HepG2 (cell line): ENCODE measurements around the gene SLC16A3. TPM values are rescaled to one million over a fixed set of nuclear protein-coding genes. Genes with fewer than 3 reads are reported as not detected.
A peak's percentile ranks its signal among the peaks of the same experiment; 100 is the strongest.

Experiments used
- AKAP8 ChIP-seq: sonication (generic); formaldehyde crosslinking; IDR thresholded peaks from 2 replicates; pipeline ENCODE4 v1.5.1; 2020; ENCODE audit warnings: mild to moderate bottlenecking, missing genetic modification reagents
- ATF5 ChIP-seq: sonication (generic); formaldehyde crosslinking; IDR thresholded peaks from 2 replicates; pipeline ENCODE4 v1.4.0; 2020; ENCODE audit warnings: mild to moderate bottlenecking, low read depth, missing genetic modification reagents
- CTCF ChIP-seq: sonication (generic); formaldehyde crosslinking; IDR thresholded peaks from 2 replicates; pipeline ENCODE4 v1.5.0; 2020; ENCODE audit warnings: mild to moderate bottlenecking, missing genetic modification reagents, moderate library complexity
- FOXA1 ChIP-seq, 2 experiments: fragments of 450-650 bp in 1 of 2; sonication (generic) in 1 of 2; formaldehyde crosslinking in 1 of 2; IDR thresholded peaks; 2 replicates each; pipeline versions ENCODE4 v1.4.0 to v1.6.1; 2016 to 2020; ENCODE audit warnings: missing genetic modification reagents in 1 of 2
- GZF1 ChIP-seq: sonication (generic); formaldehyde crosslinking; IDR thresholded peaks from 2 replicates; pipeline ENCODE4 v1.5.1; 2020; ENCODE audit warnings: mild to moderate bottlenecking, missing genetic modification reagents
- PRMT3 ChIP-seq: sonication (generic); formaldehyde crosslinking; IDR thresholded peaks from 2 replicates; pipeline ENCODE4 v1.8.1; 2022; ENCODE audit warnings: low read depth, mild to moderate bottlenecking, moderate library complexity, missing genetic modification reagents, borderline replicate concordance
- SMARCE1 ChIP-seq: fragments of 450-650 bp; IDR thresholded peaks from 2 replicates; pipeline ENCODE4 v1.6.1; 2017; ENCODE audit warnings: borderline replicate concordance
- SP1 ChIP-seq, 2 experiments: fragments of 450-650 bp in 1 of 2; sonication (generic) in 1 of 2; formaldehyde crosslinking in 1 of 2; IDR thresholded peaks; 2 replicates each; pipeline versions ENCODE4 v1.4.0 to v1.6.1; 2016 to 2020; ENCODE audit warnings: missing genetic modification reagents in 1 of 2
- TCF12 ChIP-seq, 2 experiments: fragments of 450-650 bp in 1 of 2; sonication (generic) in 1 of 2; formaldehyde crosslinking in 1 of 2; IDR thresholded peaks; 2 replicates each; pipeline versions ENCODE4 v1.6.1 to v1.8.0; 2017 to 2022; ENCODE audit warnings: antibody characterized with exemption in 1 of 2, mild to moderate bottlenecking in 1 of 2, missing genetic modification reagents in 1 of 2, moderate library complexity in 1 of 2
- TCF7L2 ChIP-seq: IDR thresholded peaks from 2 replicates; pipeline ENCODE4 v1.6.1; 2011; ENCODE audit warnings: mild to moderate bottlenecking, low read depth, low read length, moderate library complexity
- TERF1 ChIP-seq: sonication (generic); formaldehyde crosslinking; IDR thresholded peaks from 2 replicates; pipeline ENCODE4 v1.8.0; 2022; ENCODE audit warnings: mild to moderate bottlenecking, missing genetic modification reagents, moderate library complexity
- THAP9 ChIP-seq: sonication (generic); formaldehyde crosslinking; IDR thresholded peaks from 2 replicates; pipeline ENCODE4; 2020; ENCODE audit warnings: missing genetic modification reagents, mild to moderate bottlenecking, borderline replicate concordance
- TOPORS ChIP-seq: sonication (generic); formaldehyde crosslinking; IDR thresholded peaks from 2 replicates; pipeline ENCODE4 v1.8.0; 2023; ENCODE audit warnings: mild to moderate bottlenecking, missing genetic modification reagents
- ZC3H4 ChIP-seq: sonication (generic); formaldehyde crosslinking; IDR thresholded peaks from 2 replicates; pipeline ENCODE4 v1.4.0; 2020; ENCODE audit warnings: missing genetic modification reagents, borderline replicate concordance
- ZNF260 ChIP-seq: sonication (generic); formaldehyde crosslinking; IDR thresholded peaks from 2 replicates; pipeline ENCODE4 v1.4.0; 2020; ENCODE audit warnings: missing genetic modification reagents, low read depth, mild to moderate bottlenecking, borderline replicate concordance
- ZNF263 ChIP-seq: sonication (generic); formaldehyde crosslinking; IDR thresholded peaks from 2 replicates; pipeline ENCODE4 v1.4.0; 2020; ENCODE audit warnings: missing genetic modification reagents
- ZNF598 ChIP-seq: sonication (generic); formaldehyde crosslinking; IDR thresholded peaks from 2 replicates; pipeline ENCODE4 v1.5.1; 2020; ENCODE audit warnings: mild to moderate bottlenecking, missing genetic modification reagents, borderline replicate concordance
- ZNF713 ChIP-seq: sonication (generic); formaldehyde crosslinking; IDR thresholded peaks from 2 replicates; pipeline ENCODE4 v1.4.0; 2020; ENCODE audit warnings: mild to moderate bottlenecking, missing genetic modification reagents
- ZNF878 ChIP-seq: sonication (generic); formaldehyde crosslinking; IDR thresholded peaks from 2 replicates; pipeline ENCODE4 v1.8.1; 2023; ENCODE audit warnings: mild to moderate bottlenecking, missing genetic modification reagents, moderate library complexity
- polyA plus RNA-seq, 8 experiments: library from polyadenylated mRNA; depleted of rRNA in 3 of 8; stranded (reverse) in 7 of 8; unstranded in 1 of 8; fragments of >200 nt; fragmentation: Illumina TruSeq in 4 of 8; extraction: Trizol in 4 of 8; gene quantifications; 2 replicates each; pipeline versions ENCODE4 v1.2.1 to v1.2.3, GENCODE V29; 2011 to 2016; ENCODE audit warnings: low read depth in 4 of 8, missing spikeins in 1 of 8, mixed read lengths in 1 of 8; ENCODE audit not compliant: insufficient read depth in 1 of 8
- total RNA-seq, 5 experiments: library from RNA; depleted of rRNA; stranded (reverse); fragments of >200 nt; fragmentation: Illumina TruSeq; extraction: Trizol; gene quantifications; 2 replicates each; pipeline ENCODE4 v1.2.3, GENCODE V29; 2016; ENCODE audit warnings: low read depth in 1 of 5
- TF ChIP-seq, protein P1 (sequence below): sonication (generic); formaldehyde crosslinking; IDR thresholded peaks from 2 replicates; pipeline ENCODE4 v1.4.0; 2020; ENCODE audit warnings: missing genetic modification reagents

SLC16A3 gene
- total and polyA plus RNA-seq, 2 of the 13 experiments (the other 11 are each of a cell fraction or from before 2014, with no cell fraction given): 242 to 349 TPM

DNA sequence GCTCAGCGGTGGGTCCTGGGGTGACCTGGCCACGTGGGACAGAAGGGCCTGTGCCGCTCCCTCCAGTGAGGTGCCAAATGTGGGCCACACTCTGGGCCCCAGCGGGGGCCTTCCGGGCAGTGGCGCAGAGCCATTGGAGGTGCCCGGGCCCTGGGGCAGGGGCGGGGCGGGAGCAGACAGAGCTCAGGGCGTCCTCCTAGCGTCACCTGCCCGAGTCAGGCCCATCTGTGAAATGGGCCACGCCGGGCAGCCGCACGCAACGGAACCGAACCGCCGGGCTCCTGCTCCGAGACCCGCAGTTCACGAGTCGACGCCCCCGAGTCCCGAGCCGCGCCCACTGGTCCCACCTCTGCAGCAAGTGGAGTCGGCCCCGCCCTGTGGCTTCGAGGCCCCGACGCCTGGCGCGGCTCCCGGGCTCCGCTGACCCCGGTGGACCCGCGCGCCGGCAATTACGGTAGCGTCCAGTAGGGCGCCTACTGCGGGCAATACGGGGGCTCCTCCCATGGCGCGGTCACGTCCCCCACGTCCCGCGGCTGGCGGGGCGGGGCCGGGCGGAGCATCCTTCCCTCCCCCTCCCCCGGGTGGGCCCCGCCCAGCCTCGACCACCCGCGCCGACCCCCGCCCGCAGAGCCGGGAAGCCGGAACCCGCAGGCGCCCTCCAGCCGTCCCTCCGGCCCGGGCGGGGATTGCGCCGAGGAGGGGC is 1.9 kb downstream of the SLC16A3 start (continued):
- TF ChIP-seq SP1 (IDR thresholded peaks at IDR 0.05): no peak
- peak; percentile 80 for TF ChIP-seq SP1 (CRISPR knock-in tag; IDR thresholded peaks at IDR 0.05)
- TF ChIP-seq ZNF878 (CRISPR knock-in tag): peak; percentile 98
- TF ChIP-seq THAP9 (CRISPR knock-in tag): peak; percentile 87
- TF ChIP-seq TCF12 (IDR thresholded peaks at IDR 0.05): no peak
- TF ChIP-seq TCF12 (CRISPR knock-in tag; IDR thresholded peaks at IDR 0.05): peak; percentile 78
- TF ChIP-seq, protein P1, sequence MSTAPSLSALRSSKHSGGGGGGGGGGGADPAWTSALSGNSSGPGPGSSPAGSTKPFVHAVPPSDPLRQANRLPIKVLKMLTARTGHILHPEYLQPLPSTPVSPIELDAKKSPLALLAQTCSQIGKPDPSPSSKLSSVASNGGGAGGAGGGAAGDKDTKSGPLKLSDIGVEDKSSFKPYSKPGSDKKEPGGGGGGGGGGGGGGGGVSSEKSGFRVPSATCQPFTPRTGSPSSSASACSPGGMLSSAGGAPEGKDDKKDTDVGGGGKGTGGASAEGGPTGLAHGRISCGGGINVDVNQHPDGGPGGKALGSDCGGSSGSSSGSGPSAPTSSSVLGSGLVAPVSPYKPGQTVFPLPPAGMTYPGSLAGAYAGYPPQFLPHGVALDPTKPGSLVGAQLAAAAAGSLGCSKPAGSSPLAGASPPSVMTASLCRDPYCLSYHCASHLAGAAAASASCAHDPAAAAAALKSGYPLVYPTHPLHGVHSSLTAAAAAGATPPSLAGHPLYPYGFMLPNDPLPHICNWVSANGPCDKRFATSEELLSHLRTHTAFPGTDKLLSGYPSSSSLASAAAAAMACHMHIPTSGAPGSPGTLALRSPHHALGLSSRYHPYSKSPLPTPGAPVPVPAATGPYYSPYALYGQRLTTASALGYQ: peak; percentile 96
- TF ChIP-seq ZC3H4 (CRISPR knock-in tag): no peak; the same call in 1 of the 2 replicates
- TF ChIP-seq TOPORS (CRISPR knock-in tag): peak; percentile 98
- peak; percentile 78; the same call in 1 of the 2 replicates for TF ChIP-seq ZNF598
- TF ChIP-seq ATF5 (CRISPR knock-in tag): peak; percentile 91; the same call in 1 of the 2 replicates
- peak; percentile 32 for TF ChIP-seq PRMT3 (CRISPR knock-in tag)
- no peak for TF ChIP-seq SMARCE1
- TF ChIP-seq ZNF263 (CRISPR knock-in tag): peak; percentile 88
- no peak for TF ChIP-seq TERF1 (CRISPR knock-in tag)
- TF ChIP-seq GZF1: peak; percentile 99
- peak; percentile 61 for TF ChIP-seq CTCF (CRISPR knock-in tag)
- no peak for TF ChIP-seq ZNF713 (CRISPR knock-in tag)
- no peak for TF ChIP-seq TCF7L2
- TF ChIP-seq AKAP8: peak; percentile 100
- TF ChIP-seq ZNF260 (CRISPR knock-in tag): no peak; the same call in 1 of the 2 replicates
- no peak for TF ChIP-seq FOXA1 (IDR thresholded peaks at IDR 0.05)
- peak; percentile 45 for TF ChIP-seq FOXA1 (CRISPR knock-in tag; IDR thresholded peaks at IDR 0.05)
